HG02973 (cell line): ENCODE measurements around the gene MAP4K4.

Source experiments
- ATAC-seq: cut with Tn5 transposase; IDR thresholded peaks from one replicate; pipeline ENCODE4 v1.9.1; 2021; ENCODE audit warnings: moderate library complexity; ENCODE audit not compliant: unreplicated experiment

Gene MAP4K4

GRCh38 chr2:101720732-101721131, 23.2 kb downstream of the MAP4K4 start:
- no peak for ATAC-seq

- no peak for ATAC-seq
Observed at GRCh38 chr2:101722864-101723263, 25.4 kb downstream of the MAP4K4 start.

- ATAC-seq = no peak
Observed at GRCh38 chr2:101723371-101724124, 26.0 kb downstream of the MAP4K4 start.

GRCh38 chr2:101724125-101724474, 26.6 kb downstream of the MAP4K4 start:
- ATAC-seq = no peak

- no peak for ATAC-seq
Observed at GRCh38 chr2:101725038-101725437, 27.5 kb downstream of the MAP4K4 start.

GRCh38 chr2:101725515-101726192, 28.1 kb downstream of the MAP4K4 start:
- ATAC-seq = no peak

DNA sequence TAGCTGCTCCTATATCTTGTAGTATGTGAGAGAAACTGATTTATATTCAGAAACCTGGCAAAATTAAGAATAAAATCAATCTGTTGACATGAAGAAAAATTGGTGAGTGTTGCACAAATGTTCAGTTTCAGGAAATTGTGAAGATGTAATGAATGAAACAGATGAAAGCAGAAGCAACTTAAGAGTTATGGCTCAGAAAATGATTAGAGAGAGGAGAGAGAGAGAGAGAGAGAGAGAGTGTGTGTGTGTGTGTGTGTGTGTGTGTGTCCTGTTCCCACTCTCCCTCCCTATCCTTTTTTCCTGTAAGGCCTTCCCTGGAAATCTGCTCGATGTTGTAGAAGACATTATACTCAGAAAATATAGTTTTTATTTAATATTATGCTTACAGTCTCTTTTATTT, 31.4 kb downstream of the MAP4K4 start:
- no peak for ATAC-seq

- ATAC-seq = no peak
Observed at GRCh38 chr2:101729521-101730190, 32.1 kb downstream of the MAP4K4 start.

DNA sequence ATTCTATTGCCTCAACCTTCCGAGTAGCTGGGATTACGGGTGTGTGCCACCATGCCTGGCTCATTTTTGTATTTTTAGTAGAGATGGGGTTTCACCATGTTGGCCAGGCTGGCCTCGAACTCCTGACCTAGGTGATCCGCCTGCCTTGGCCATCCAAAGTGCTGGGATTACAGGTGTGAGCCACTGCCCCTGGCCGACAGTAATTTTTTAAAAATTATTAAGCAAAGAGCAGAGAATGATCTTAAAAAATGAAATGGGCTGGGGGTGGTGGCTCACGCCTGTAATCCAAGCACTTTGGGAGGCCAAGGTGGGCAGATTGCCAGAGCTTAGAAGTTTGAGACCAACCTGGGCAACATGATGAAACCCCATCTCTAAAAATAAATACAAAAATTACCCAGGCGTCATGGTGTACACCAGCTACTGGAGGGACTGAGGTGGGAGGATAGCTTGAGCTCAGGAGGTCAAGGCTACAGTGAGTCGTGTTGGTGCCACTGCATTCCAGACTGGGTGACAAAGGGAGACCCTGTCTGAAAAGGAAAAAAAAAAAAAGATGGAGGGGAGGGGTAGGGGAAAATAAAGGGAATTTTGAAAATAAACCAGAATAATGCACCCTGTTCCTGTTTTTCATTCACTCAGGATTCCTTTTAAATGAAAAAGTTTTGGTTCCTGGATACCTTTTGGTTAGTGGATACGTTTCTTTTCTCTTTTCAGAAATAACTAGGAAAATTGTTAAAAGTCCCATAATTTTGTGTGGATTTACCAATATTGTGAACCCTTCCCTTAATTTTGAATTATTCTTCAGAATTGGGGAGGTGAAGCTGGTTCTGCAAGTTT, 33.9 kb downstream of the MAP4K4 start:
- no peak for ATAC-seq

- no peak for ATAC-seq
Observed at GRCh38 chr2:101732199-101732598, 34.7 kb downstream of the MAP4K4 start.

DNA sequence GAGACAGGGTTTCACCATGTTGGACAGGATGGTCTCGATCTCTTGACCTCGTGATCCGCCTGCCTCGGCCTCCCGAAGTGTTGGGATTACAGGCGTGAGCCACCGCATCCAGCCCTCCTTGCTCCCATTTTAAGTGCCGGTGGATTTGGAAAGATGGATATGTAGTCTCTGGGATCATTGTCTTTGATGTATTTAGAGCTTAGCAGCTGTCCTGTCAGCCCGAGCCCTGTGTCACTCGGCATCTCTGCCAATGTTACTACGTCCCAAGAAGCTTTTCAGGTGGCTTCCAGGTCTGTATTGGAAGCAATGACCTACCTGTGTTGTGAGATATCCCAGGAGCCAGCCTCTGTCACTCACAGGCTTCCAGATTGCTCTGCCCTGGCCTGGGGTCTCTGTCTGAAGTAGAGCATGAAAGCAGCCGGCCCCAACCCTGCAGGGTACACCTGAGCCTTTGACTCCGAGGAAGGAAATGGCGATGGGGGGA, 35.3 kb downstream of the MAP4K4 start:
- ATAC-seq = no peak

DNA sequence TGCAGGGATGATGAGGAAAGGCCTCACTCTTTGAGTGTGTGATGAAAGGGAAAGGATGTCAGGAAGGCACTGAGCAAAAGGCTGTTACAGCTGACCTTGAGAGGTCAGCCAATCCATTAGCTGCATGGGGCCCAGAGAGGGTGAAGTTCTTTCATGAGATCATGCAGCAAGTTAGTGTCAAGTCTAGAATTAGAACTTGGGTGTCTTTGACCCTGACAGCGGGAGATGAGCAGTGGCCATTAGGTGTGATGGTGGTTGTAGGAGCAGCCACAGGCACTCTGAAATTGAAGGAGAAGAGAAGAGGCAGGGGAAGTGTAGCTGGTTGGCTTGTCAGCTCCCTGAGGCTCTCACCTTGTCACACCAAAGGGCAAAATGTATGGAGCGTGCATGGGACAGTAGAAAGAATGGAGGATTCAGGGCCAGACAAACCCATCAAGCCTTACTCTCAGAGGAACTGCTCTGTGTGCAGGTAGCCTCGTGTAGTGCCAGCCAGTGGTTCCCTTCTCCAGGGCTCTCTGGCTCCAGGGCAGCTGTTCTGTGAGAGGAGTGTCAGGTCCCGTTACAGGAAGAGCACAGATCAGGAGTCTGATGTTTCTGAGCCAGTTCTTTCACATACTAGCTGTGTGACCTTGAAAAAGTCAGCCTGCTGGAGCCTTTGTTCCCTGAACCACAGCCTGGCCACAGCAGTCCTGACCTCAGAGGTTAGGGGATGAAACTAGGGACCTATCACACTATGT, 35.9 kb downstream of the MAP4K4 start:
- ATAC-seq = no peak

DNA sequence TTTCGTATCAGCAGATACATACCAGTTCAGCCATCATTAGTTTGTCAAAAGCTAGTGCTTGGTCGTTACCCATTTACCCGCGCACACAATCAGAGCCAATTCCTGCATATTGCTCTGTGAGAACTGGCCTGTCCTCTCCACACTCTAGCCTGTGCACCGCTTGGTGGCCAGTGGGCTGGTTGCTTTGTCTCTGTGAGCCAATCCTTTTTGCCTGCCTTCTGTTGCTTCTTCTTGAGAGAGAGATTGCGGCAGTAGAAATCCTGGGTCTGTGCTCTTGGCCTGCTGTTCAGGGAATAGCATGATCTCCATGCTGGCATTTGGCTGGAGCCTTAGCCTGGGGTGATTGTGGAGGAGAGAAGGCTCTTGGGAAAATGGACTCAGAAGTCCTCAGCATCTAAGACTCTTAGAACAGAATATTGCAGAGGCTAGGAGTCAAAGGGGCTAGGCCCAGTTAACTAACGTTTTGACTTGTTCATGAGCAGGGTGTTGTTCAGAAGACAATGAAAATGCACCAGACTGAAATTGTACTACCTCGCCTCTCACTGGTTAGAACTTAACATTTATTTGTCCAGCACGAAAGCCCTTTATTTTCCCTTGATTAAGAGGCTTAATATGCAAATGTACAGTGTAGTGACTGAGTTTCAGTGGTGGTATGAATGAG, 37.1 kb downstream of the MAP4K4 start:
- no peak for ATAC-seq

DNA sequence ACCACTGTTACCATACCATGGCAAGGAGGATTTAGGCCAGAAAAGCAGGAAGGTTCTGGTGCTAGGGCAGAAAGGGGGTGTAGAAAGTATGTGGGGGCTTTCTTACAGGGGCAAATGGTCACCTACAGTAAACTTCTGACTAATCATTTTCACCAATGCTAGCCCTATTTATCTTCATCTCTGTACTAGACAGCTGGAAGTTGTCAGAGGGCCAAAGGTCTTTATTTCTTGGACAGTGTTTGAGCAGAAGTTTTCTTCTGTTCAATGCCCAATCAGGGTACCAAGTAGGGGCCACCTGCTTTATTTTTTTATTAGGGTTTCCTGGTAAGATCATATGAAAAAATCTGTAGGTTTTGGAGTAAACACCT, 37.6 kb downstream of the MAP4K4 start:
- no peak for ATAC-seq

- no peak for ATAC-seq
Observed at GRCh38 chr2:101736233-101736632, 38.7 kb downstream of the MAP4K4 start.

GRCh38 chr2:101736861-101737291, 39.4 kb downstream of the MAP4K4 start:
- ATAC-seq = no peak

GRCh38 chr2:101737478-101738255, 40.2 kb downstream of the MAP4K4 start:
- ATAC-seq = no peak

DNA sequence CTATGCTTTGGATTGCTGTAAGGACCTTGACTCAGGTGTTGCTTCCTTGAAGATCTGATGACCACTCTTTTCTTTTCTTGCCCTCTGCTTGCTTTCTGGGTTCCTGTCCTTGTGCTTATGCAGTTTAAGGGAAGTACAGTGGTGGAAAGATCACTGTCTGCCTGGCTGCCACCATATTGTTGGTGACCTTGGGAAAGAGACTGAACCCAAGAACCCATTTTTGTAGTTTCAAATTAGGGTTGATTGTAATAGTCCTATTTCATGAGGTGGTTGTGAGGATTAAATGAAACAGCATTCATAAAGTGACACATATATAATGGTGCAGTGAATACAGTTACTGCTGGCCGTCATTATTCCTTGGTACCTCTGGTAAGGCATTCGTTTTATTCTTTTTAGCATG, 41.1 kb downstream of the MAP4K4 start:
- no peak for ATAC-seq

DNA sequence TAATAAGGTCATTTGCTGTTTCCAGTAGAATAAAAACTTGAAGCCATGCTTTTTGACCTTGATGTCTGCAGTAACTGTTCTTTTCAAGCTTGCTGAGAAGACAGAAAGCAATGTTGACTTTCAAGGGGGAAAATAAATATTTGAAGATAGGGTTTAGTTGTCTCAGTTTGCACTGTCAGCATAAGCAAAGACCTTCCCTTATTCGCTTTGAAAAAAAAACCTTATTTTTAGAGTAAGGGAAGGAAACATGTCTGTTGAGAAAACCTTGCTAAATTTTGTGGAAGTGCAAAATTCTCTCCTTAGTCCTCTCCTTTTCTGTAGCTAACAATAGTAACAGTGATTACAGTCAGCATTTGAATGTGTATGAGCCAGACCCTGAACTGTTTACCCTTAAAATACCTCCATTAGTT, 43.1 kb downstream of the MAP4K4 start:
- no peak for ATAC-seq
